Activated CD8-positive, alpha-beta memory T cell treated with anti-CD3 and anti-CD28 coated beads for 1 hour (primary cell): ENCODE measurements around the gene ATP2C2.
"Not testable (repeated sequence)": the region's sequence is repeated elsewhere in the genome, so short reads cannot be mapped to it uniquely, and the experiment has no call there.

Experiments used
- DNase-seq, 2 donors: peaks; one replicate each; pipeline ENCODE4 v3.0.0-alpha.2; 2020; ENCODE audit warnings: low read depth in 1 of 2; ENCODE audit errors: extremely low read depth in 1 of 2

Gene ATP2C2

DNA sequence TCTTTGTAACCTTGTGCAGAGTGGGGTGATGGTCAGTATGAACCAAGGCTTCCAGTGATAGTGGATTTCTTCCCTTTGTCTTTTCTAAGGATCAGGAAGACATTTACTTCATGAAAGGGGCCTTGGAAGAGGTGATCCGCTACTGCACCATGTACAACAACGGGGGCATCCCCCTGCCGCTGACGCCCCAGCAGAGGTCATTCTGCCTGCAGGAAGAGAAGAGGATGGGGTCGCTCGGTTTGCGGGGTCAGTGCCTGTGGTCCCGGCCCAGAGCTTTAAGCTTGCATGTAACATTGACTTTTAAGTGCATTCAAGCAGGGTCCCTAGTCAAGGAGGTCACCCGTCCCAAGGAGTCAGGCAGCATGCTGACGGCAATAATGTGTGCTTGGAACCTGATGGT, 80.1 kb downstream of the ATP2C2 start:
- DNase-seq = no peak

DNA sequence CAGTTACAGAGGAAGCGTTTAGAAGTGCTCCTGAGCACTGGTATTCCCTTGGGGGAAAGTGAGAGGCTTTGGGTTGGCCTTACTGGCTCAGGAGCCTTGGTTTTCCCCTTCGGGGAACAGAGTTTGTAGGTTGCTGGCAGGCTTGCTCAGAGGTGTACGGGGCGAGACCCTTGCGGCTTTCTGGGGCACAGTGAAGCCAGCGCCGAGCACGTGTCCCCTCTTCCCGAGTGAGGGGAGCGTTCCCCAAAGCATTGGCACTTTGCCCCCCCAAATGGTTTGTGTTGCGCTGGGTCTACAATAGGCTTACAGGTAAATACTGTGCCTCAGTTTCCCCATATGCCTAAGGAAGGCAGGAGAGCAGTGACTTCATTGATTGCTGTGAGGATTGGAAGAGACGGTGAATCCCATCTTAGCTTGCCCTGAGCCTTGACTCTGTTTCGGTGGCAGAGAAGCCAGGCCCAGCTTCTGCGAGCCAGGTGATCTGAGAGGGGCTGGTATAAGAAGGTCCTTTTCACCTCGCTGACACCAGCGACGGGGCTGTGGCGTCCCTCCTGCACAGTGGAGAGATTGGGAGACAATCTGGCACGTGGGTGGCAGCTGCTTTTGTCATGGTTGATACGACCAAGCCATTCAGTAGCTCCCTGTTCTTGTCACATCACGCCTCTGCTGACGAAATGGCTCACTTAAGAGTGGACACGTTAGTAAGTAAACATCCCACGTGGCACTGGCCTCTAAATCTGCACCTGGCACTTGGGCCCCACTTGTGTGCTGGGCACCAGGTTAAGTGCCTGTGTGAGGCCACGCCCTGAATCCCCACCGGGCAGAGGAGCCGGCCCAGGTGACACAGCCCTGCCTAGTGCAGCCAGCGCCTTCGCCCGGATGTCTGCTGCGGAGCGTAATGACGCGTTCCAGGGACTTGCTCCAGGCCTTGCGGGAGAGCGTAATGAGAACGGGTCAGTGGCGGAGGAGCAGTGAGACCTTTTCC, 81.1 kb downstream of the ATP2C2 start:
- no peak for DNase-seq

DNA sequence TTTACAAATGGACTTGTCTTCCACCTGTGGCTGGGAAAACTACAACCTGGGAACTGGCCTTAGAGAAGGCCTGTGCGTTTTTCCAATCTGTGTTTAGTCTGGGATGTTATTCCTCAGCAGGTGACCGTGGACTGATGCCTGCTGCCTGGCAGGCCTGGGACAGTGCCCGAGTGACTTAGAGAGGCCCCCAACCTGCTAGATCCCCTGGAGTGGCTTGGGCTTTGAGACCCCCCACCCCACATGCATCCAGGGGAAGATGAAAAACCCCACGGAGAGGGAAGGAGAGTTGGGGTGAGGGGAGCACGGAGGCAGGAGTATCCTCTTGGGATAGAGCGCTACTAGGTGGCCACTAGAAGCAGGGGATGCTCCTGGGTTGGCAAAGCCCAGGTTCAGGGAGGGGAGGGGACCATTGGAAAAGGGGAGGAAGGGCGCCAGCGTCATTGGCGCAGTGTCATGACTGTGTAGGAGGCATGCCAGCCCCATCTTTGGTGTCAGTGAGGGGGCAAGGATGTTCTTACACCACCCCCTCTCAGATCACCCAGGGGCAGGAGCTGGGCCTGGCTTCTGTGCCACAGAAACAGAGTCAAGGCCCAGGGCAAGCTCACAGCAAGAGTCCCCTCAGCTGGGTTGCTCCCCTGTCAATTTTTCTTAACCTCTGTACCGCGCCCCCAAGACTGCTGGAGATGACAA, 82.0 kb downstream of the ATP2C2 start:
- no peak for DNase-seq

DNA sequence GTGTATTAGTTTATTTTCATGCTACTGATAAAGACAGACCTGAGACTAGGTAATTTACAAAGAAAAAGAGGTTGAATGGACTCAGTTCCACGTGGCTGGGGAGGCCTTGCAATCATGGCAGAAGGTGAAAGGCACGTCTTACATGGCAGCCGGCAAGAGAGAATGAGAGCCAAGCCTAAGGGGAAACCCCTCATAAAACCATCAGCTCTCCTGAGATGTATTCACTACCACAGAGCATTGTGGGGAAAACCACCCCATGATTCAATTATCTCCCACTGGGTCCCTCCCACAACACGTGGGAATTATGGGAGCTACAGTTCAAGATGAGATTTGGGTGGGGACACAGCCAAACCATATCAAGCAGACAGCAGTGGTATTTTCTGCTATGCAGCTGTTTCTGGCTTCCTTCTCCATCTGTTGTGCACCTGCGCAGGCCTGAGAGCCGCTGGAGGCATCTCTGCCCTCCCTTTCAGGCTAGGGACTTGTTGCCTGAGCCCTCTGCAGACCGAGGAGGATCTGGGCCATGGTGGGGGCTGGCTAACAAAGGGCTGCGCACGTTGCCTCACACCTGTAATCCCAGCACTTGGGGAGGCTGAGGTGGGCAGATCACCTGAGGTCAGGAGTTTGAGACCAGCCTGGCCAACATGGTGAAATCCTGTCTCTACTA, 82.8 kb downstream of the ATP2C2 start:
- DNase-seq = not testable (repeated sequence)

DNA sequence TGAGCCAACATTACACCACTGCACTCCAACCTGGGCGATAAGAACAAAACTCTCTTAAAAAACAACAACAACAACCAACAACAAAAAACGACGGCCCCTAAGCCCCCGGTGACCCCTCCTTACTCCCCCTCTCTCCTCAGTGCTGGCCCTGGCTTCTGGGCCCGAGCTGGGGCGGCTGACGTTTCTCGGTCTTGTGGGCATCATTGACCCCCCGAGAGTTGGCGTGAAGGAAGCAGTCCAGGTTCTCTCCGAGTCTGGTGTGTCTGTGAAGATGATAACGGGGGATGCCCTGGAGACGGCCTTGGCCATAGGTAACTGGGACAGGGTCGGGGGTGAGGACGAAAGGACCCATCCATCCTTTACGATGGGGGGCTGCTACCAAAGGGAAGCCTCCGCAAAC, 83.4 kb downstream of the ATP2C2 start:
- no peak for DNase-seq

DNA sequence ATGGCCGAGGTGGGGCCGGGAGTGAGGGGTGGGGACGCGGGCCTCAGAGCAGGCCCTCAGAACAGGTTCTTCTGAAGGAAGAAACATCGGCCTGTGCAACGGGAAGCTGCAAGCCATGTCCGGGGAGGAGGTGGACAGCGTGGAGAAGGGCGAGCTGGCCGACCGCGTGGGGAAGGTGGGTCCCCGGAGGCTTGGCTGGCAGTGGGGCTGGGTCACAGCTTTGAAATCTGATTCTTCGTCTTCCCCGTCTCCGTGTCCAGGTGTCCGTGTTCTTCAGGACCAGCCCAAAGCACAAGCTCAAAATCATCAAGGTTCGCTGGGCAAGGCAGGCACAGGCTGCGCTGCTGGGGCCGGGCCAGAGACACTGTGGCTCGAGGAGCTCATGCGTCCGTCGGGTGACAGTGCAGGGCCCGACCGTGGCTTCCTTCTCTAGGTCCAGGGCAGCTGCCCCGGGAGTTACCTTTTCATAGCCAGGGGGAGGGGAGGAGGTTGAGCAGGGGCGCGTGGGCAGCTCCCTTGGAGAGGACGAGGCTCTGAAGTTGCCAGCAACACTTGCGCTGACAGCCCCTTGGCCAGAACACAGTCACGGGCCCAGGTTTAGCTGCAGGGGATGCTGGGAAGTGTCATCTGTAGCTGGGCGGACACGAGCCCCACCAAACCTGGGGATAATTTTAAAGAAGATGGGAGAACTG, 84.9 kb downstream of the ATP2C2 start:
- no peak for DNase-seq

DNA sequence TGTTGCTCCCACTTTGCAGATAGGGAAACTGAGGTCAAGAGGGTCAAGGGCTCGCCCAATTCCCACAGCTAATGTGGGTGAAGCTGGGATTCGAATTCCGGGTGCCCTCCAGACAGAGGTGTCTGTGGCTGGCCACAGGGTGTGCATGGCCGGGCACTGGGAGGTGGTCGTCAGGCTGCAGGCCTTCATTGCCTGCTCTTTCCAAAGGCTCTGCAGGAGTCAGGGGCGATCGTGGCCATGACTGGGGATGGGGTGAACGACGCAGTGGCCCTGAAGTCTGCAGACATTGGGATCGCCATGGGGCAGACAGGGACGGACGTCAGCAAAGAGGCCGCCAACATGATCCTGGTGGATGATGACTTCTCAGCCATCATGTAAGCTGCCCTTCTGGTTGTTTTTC, 86.3 kb downstream of the ATP2C2 start:
- DNase-seq = no peak

DNA sequence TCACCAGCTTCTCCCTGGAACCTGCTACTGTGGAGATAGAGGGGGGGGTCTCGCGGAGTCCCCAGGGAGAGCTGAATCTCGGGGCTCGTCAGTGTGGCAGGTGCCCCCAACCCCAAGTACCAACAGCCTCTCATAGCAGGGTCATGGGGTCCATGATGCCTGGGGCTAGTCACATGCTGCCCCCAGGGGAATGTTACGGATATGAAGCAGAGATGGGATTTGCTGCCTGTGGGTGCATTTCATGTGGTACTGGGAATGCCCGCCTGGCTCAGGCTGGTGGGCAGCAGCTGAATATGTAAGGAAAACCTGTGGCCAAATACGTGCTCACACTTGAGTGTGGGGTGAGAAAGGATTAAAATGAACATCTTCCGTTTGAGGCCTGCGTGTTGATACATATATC, 86.7 kb downstream of the ATP2C2 start:
- DNase-seq = no peak

DNA sequence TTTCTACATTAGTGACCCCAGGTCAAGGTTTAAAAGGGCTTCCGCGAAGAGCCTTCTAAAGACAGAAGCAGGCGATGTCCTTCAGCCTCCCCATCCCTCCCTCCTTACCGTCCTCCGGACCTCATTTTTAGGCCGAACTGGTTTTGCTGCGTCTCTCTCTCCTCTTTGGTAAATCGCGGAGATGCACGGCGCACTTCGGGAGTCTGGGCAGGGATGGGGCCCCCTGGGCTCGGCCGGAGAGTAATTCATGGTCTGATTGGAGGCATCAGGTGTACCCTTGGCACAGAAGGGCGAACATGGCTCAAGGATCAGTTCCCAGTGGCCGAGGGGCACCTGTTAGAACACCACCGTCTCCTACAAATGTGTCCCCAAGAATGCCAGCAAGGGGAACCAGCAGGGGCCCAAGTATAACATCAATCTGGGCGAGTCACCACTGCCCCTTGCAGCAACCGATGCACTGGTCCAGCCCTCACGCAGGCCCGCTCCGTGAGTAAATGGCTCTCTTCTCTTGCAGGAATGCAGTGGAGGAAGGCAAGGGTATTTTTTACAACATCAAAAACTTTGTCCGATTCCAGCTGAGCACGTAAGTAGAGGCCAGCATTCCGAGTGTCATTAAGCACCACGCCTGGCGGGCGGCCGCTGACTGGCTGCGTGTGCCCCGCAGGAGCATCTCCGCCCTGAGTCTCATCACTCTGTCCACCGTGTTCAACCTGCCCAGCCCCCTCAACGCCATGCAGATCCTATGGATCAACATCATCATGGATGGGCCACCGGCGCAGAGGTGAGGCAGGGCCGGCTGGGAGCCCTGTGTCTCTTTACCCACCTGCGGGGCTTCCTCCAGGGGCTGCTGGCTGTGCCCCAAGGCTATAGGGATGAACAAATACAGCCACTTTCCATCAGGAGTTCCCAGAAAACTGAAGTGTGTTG, 90.5 kb downstream of the ATP2C2 start:
- DNase-seq = no peak

DNA sequence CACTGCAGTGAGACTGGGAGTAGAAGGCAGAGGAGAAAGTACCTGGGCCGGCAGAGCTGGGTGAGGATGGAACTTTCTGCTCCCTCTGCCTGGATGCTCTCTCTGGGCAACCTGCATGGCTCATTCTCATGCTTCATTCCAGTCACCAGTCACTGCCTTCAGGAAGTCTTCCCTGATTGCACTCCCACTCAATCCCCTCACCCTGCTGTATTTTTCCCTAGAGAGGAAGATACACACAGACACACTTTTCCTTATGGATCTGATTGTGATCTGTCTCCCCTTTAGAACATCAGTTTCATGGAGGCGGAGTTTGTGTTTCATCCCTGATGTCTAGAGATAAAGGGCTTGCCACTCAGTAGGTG, 91.2 kb downstream of the ATP2C2 start:
- DNase-seq = no peak

DNA sequence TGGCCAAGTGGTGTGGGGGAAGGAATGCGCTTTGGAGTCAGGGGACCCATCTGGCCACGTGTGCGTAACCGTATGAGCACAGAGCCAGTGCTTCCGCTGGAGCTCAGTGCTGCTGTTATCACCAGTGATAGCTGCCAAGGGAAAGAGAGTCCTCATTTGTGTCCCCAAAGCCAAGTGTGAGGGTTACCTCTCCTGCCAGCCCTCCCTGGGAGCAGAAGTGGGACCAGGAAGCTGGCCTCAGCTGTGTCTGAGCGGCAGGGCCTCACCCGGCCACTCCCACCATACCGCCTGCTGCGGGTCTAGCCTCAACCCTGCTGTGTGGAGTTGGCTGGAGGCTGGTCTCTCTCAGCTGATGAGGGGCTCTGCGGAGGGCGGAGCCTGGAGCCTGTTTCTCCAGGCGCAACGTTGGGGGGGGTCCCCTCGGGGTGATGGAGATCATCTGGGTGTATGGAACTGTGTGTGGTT, 91.6 kb downstream of the ATP2C2 start:
- no peak for DNase-seq

DNA sequence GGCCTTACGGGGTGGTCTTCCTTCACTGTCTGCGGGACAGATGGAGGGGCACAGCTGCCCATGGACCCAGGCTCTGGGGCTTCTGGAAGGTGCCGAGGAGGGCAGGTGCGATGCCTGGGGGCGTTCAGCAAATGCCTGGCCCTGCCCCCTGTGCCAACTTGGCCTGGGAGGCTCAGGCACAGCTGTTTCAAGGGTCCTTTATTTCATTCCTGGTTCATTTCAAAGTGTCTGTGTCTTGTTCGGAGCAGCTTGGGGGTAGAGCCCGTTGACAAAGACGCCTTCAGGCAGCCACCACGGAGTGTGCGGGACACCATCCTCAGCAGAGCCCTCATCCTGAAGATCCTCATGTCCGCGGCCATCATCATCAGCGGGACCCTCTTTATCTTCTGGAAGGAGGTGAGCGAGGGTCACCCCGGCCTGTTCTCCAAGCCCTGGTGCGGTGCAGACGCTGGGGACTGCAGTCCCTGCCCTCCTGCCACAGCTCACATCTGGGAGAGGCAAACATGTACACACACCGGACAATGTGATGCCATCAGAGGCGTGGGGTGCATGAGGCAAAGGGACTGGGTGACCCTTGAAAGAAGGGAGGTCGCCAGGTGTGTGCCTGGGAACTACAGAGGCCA, 92.2 kb downstream of the ATP2C2 start:
- DNase-seq = no peak

DNA sequence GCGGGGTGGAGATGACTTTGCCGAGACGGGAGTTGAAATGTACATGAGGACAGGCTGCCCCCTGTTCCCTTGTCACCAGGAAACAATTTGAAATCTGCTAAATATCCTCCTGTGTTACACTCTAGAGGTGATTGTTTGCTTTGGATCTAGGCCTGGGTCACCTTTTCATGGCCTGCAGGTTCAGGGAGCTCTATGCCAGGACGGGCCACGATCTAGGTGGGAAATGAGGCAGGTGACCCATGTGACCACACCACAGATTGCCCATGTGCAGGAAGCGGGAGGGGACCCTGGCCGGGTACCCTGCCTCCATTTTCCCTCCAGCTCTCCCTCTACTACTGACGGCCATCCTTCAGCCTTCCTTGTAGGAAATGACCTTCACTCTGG, 92.7 kb downstream of the ATP2C2 start:
- DNase-seq = no peak

DNA sequence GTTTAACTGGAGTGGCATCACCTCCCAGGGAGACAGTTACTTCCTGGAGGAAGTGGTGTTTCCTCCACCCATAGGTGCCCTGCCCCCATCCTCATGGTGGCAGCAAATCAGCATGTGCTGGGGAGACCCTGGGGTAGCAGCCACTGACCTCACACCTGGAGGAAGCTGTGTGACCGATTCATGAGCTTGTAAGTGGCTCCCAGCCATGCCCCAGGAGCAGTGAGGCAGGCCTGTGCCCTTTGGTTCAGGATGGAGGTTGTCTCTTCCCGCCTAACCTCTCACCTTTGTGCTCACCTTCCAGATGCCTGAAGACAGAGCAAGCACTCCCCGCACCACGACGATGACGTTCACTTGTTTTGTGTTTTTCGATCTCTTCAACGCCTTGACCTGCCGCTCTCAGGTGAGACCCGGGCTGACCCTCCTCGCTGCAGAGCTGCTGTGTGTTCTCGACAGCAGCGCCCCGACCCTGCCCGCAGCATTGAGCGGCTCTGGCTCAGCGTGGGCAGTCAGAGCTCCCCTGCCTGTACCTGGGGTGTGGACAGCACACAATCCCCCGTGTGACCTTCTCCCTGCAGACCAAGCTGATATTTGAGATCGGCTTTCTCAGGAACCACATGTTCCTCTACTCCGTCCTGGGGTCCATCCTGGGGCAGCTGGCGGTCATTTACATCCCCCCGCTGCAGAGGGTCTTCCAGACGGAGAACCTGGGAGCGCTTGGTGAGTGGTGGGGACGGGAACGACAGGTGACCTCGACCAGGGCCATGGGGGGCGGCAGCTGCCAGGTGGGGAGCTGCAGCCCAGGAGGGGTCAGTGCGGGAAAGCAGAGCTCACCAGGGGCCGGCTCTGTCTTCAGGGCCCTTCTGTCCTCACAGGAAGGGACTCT, 93.3 kb downstream of the ATP2C2 start:
- no peak for DNase-seq

DNA sequence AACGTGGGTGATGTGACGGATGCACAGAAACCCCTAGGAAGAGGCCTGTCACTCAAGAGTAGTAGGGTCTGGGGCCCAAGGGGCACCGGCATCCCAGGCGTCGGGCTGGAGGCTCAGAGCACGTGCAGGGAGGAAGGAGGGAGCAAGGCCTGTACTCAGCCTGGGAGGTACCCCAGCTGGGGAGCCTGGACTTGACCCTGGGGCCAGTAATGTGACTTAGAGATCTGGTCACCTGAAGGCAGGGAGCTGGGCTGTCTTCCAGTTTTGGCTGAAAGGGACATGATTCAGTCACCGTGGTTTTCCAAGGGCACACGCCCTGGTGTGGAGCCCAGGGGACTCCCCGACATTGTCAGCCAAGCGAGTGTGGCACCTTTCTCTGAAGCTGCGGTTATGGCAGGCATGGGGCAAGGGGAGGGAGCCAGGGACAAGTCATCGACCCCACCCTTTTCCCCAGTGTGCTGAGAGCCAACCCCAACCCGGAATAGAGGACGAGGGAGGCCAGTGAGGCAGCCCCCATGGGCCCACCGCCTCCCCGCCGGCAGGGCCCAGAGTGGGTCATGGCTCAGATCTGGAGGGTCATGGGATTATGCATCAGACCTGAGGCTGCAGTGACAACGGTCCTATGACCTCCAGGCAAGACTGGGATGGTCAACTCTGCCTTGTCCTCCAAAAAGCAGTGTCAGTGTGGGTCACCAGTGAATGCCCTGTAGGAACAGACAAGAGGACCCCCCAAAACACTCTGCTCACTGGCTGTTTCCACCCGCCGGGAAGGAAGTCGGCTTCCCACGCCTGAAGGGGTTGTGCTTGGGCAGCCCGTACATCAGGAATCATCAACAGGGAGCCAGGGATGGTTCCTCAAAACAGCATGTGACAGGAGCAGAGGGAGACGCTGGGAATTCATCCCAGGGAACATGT, 94.2 kb downstream of the ATP2C2 start:
- DNase-seq = no peak

DNA sequence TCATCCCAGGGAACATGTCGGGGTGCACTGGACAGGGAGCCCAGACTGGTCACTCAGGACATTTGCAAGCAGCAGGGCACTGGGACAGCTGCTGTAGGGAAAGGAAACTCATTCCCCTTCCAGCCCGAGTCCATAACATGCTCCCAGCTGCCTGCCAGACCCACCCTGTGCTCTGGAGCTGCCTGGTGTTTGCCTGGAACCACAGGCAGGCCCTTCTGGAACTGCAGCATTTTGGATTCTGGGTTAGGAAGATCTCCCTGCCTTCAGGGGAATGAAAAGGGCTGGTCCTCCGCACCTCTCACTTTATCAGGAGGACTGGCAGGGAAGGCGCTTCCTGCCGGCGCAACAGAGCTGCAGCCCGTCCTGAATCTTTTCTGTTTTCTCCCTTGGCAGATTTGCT, 94.9 kb downstream of the ATP2C2 start:
- DNase-seq = no peak

DNA sequence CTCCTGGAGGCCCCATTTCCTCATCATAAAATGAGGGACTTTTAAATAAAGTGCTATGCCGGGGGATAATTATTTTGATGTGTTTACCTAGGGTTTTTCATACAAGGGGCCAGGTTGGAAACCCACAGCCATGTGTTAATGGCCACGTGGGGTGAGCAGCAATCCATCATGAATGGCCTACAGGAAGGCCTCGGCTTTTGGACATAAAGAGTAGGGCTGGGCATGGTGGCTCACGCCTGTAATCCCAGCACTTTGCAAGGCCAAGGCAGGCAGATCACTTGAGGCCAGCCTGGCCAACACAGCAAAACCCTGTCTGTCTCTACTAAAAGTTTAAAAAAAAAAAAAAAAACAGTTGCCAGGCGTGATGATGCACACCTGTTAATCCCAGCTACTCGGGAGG, 95.8 kb downstream of the ATP2C2 start:
- no peak for DNase-seq

DNA sequence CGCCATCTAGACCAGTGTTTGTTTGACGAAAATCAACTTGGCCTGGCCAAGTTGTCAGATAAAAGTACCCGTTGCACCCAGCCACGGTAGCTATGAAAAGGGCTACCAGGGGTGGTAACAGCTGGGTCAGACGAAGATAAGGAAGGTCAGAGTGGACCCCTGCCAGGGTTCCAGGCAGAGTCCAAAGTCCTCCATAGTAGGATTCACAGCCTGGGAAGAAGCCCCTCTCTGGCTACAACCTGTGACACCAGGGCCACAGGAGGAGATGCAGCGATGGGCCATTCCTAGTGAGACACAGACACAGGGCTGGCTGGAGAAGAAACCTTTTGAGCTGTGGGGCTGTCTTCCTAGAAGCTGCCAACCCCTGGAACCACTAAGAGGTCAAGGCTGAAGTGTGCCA, 96.8 kb downstream of the ATP2C2 start:
- no peak for DNase-seq
